IPS-15b (cell line): ENCODE measurements around the gene DNAJC15.

Experiments
- H3K27me3 ChIP-seq: one replicate; pipeline ENCODE4 v1.6.1; 2013; ENCODE audit warnings: low read length; ENCODE audit not compliant: control insufficient read depth, insufficient read depth
- H3K36me3 ChIP-seq: one replicate; pipeline ENCODE4 v1.6.1; 2013; ENCODE audit warnings: low read length; ENCODE audit not compliant: control insufficient read depth, insufficient read depth
- H3K4me1 ChIP-seq: one replicate; pipeline ENCODE4 v1.6.1; 2013; ENCODE audit warnings: mild to moderate bottlenecking, low read length; ENCODE audit not compliant: control insufficient read depth, insufficient read depth
- H3K4me3 ChIP-seq: one replicate; pipeline ENCODE4 v1.5.1; 2013; ENCODE audit warnings: low read depth, low read length
- H3K9ac ChIP-seq: one replicate; pipeline ENCODE4 v1.6.1; 2013; ENCODE audit warnings: low read depth, mild to moderate bottlenecking, low read length
- H3K9me3 ChIP-seq: one replicate; pipeline ENCODE4 v1.6.1; 2013; ENCODE audit warnings: mild to moderate bottlenecking, low read length; ENCODE audit not compliant: control insufficient read depth, insufficient read depth

Gene DNAJC15

GRCh38 chr13:43100667-43101066, 77.3 kb downstream of the DNAJC15 start:
- Histone ChIP-seq H3K4me3 (no peak overlapping the region), H3K4me1 (no peaks in the 10 kb centered on the region)

DNA sequence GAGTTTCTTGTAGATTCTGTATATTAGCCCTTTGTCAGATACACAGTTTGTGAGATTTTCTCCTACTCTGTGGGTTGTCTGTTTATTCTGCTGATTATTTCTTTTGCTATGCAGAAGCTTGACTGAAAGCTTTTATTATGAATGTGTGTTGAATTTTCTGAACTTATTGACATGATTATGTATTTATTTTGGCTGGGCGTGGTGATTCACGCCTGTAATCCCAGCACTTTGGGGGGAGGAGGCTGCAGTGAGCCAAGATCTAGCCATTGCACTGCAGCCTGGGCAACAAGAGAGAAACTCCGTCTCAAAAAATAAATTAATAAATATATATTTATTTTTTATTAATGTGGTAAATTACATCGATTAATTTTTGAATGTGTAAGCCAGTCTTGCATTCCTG, 78.9 kb downstream of the DNAJC15 start:
- no peak overlapping the region for H3K4me3 ChIP-seq
- no peaks in the 10 kb centered on the region for H3K36me3 ChIP-seq
- H3K27me3 ChIP-seq = no peaks in the 10 kb centered on the region
- H3K9me3 ChIP-seq = no peaks in the 10 kb centered on the region
- no peaks in the 10 kb centered on the region for H3K4me1 ChIP-seq
- H3K9ac ChIP-seq = no peak overlapping the region

More at GRCh38 chr13:43100667-43101066, 77.3 kb downstream of the DNAJC15 start:
- H3K9me3 ChIP-seq = no peaks in the 10 kb centered on the region
- no peaks in the 10 kb centered on the region for H3K36me3 ChIP-seq
- no peak overlapping the region for H3K9ac ChIP-seq
- no peaks in the 10 kb centered on the region for H3K27me3 ChIP-seq

- no peak overlapping the region for H3K4me3 ChIP-seq
- H3K27me3 ChIP-seq = no peaks in the 10 kb centered on the region
- no peak overlapping the region for H3K9ac ChIP-seq
- H3K4me1 ChIP-seq = no peaks in the 10 kb centered on the region
- no peaks in the 10 kb centered on the region for H3K9me3 ChIP-seq
- H3K36me3 ChIP-seq = no peaks in the 10 kb centered on the region
Measured at GRCh38 chr13:43107780-43108179, 84.4 kb downstream of the DNAJC15 start.

GRCh38 chr13:43110036-43110435, 86.7 kb downstream of the DNAJC15 start:
- Histone ChIP-seq H3K4me1 (no peaks in the 10 kb centered on the region), H3K36me3 (no peaks in the 10 kb centered on the region), H3K4me3 (no peak overlapping the region), H3K9me3 (no peaks in the 10 kb centered on the region), H3K27me3 (no peaks in the 10 kb centered on the region), H3K9ac (no peak overlapping the region)

DNA sequence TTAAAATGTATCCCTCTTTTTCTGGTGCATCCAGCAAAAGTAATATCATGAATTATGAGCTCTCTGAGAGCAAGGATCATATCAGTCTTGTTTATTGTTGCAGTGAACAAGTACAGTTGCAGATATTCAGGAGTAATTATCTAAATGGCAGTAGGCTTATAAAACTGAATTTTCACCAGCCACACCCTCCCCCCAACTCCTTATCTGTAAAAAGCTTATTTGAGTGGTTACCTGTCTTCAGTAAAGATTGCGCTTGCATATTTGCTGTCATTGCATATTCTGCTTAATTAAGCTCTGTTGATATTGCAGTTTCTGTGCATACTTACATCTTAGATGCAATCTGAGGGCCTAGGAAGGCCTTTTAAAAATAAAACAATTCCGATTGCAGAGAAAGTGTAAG, 87.3 kb downstream of the DNAJC15 start:
- H3K9me3 ChIP-seq = no peaks in the 10 kb centered on the region
- H3K36me3 ChIP-seq = no peaks in the 10 kb centered on the region
- no peaks in the 10 kb centered on the region for H3K27me3 ChIP-seq
- no peak overlapping the region for H3K4me3 ChIP-seq
- no peak overlapping the region for H3K9ac ChIP-seq
- H3K4me1 ChIP-seq = no peaks in the 10 kb centered on the region

DNA sequence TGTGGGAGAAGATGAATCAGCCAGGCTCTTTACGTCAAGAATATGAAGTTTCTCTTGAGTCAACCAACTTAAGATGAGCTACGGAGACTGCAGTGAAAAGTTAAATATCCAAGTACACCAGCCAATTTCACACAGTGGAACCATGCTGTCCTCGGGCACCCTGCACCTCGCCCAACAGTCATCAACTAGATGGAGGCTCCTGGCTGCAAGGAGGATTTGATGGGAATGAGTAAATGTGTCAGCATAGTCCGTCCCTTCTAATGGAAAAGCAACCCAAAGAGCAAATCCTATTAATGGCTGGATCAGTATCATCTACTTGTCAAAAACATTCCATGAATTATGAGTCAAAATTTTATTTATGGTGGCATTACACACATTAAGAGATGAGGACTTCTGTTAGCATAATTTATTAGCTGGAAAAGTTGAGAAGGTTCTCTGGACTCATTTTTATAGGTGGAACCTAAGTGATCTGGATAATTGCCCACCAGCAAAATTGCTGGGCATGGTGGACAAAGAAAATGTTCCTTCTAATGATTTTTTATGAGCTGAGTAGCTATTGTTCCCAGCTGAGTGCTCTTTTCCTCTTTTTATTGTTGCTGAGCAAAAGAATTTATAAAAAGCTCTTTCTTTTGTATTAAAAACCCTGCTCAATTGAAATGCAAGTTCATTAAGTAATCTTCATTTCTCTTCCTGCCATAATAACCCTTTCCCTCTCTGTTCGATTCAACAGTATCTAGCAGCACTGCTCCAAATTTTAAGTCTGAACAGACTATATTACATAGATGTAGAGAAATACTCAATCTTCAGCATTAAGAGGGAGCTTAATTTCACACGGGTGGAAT, 88.4 kb downstream of the DNAJC15 start:
- H3K27me3 ChIP-seq = no peaks in the 10 kb centered on the region
- H3K9ac ChIP-seq = no peak overlapping the region
- H3K4me3 ChIP-seq = no peak overlapping the region
- no peaks in the 10 kb centered on the region for H3K36me3 ChIP-seq
- no peaks in the 10 kb centered on the region for H3K9me3 ChIP-seq
- no peaks in the 10 kb centered on the region for H3K4me1 ChIP-seq

DNA sequence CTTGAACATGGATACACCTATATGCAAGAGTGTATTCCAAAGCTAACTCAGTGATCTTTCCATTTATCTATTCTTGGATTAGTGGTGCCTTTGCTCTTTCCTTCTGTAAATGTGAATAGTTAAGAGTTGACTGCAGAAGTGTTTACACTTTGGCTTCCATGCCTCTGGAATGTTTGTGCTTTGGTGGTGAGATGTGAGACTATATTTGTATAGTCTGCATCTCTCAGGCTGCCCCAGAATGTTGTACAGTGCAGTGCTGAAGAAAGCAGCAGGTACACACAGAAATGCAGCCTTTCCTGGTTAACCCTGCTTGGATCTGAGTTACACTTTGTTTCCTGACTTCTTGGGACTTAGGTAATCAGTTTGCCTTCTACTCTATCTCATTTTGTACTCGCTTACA, 90.2 kb downstream of the DNAJC15 start:
- Histone ChIP-seq H3K4me3 (no peak overlapping the region), H3K9ac (no peak overlapping the region), H3K9me3 (no peaks in the 10 kb centered on the region), H3K36me3 (no peaks in the 10 kb centered on the region), H3K27me3 (no peaks in the 10 kb centered on the region), H3K4me1 (no peaks in the 10 kb centered on the region)

- no peaks in the 10 kb centered on the region for H3K36me3 ChIP-seq
- no peaks in the 10 kb centered on the region for H3K27me3 ChIP-seq
- no peaks in the 10 kb centered on the region for H3K4me1 ChIP-seq
- H3K9ac ChIP-seq = no peak overlapping the region
- no peak overlapping the region for H3K4me3 ChIP-seq
- H3K9me3 ChIP-seq = no peaks in the 10 kb centered on the region
Measured at GRCh38 chr13:43114504-43114903, 91.1 kb downstream of the DNAJC15 start.

GRCh38 chr13:43115141-43115540, 91.8 kb downstream of the DNAJC15 start:
- Histone ChIP-seq H3K27me3 (no peaks in the 10 kb centered on the region), H3K36me3 (no peaks in the 10 kb centered on the region), H3K4me3 (no peak overlapping the region), H3K4me1 (no peaks in the 10 kb centered on the region), H3K9ac (no peak overlapping the region), H3K9me3 (no peaks in the 10 kb centered on the region)

GRCh38 chr13:43116242-43116641, 92.9 kb downstream of the DNAJC15 start:
- no peaks in the 10 kb centered on the region for H3K36me3 ChIP-seq
- no peaks in the 10 kb centered on the region for H3K9me3 ChIP-seq
- no peak overlapping the region for H3K9ac ChIP-seq
- H3K4me3 ChIP-seq = no peak overlapping the region
- no peaks in the 10 kb centered on the region for H3K4me1 ChIP-seq
- H3K27me3 ChIP-seq = no peaks in the 10 kb centered on the region

- H3K4me3 ChIP-seq = no peak overlapping the region
- no peaks in the 10 kb centered on the region for H3K36me3 ChIP-seq
- no peak overlapping the region for H3K9ac ChIP-seq
- H3K4me1 ChIP-seq = no peaks in the 10 kb centered on the region
- no peaks in the 10 kb centered on the region for H3K27me3 ChIP-seq
- no peaks in the 10 kb centered on the region for H3K9me3 ChIP-seq
Measured at GRCh38 chr13:43118521-43118920, 95.1 kb downstream of the DNAJC15 start.

DNA sequence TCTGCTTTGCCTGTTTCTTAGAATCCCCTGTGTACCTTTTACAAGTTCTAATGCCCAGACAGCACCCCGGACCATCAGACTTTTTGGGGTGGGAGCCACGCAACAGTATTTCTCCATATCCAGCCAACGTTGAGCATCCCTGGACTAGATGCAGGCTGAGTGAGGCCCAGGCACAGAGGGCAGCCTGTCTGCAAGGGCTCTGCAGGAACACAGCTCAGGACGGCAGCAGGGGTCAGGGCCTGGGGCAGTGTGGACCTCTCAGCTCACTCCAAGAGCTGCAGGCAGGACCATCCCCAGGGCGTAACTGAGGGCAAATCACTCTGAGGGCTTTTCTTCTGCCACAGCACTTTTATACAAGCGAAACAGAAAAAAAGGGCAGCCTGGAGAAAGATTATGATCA, 95.8 kb downstream of the DNAJC15 start:
- Histone ChIP-seq H3K9me3 (no peaks in the 10 kb centered on the region), H3K4me1 (no peaks in the 10 kb centered on the region), H3K36me3 (no peaks in the 10 kb centered on the region), H3K9ac (no peak overlapping the region), H3K27me3 (no peaks in the 10 kb centered on the region), H3K4me3 (no peak overlapping the region)
